ENCODE data around the gene AMZ1. TPM values are rescaled to one million over a fixed set of nuclear protein-coding genes. Genes with fewer than 3 reads are reported as not detected.

AMZ1 gene
- polyA plus RNA-seq, 3 donors: 0.01 to 0.06 TPM; not detected in 1

GRCh38 chr7:2649991-2650390, 38.0 kb upstream of the AMZ1 start:
- 93 to 96% (median 93%) methylated on average over 11 of the region's 11 CpGs for WGBS, 3 donors
- H3K27ac ChIP-seq (ENCODE audit: low read depth, low read length): no peak overlapping the region

GRCh38 chr7:2650451-2650850, 37.6 kb upstream of the AMZ1 start:
- WGBS, 3 donors: 76 to 94% (median 81%) methylated on average over 8 of the region's 8 CpGs
- H3K27ac ChIP-seq (ENCODE audit: low read depth, low read length): no peak overlapping the region

DNA sequence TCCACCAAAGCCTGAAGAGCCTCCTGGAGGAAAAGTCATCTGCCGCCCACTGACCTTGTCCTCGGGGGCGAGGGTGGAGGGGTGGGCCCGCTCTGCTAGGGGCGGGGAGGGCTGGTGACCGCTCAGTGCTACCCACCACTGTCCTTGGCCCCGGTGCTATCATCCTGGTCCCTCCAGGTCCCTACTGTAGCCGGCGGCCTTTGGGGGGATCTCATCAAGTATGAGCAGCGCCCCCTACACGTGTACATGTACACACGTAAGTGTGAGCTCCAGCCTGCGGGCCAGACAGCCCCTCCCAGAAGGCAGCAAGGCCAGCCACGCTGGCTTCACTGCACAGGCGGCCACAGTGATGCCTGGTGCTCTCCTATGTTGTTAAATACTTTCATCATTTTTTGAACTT, 36.7 kb upstream of the AMZ1 start:
- WGBS, 3 donors: 68 to 89% (median 71%) methylated on average over 15 of the region's 15 CpGs
- H3K27ac ChIP-seq (ENCODE audit: low read depth, low read length): no peak overlapping the region

- H3K27ac ChIP-seq (ENCODE audit: low read depth, low read length): no peak overlapping the region
- 89 to 94% (median 93%) methylated on average over 28 of the region's 28 CpGs for WGBS, 3 donors
Observed at GRCh38 chr7:2651847-2652735, 35.9 kb upstream of the AMZ1 start.

- no peak overlapping the region for H3K27ac ChIP-seq (ENCODE audit: low read depth, low read length)
- WGBS, 3 donors: 92 to 97% (median 95%) methylated on average over 8 to 12 of the region's 12 CpGs
Observed at GRCh38 chr7:2652736-2653060, 35.3 kb upstream of the AMZ1 start.

GRCh38 chr7:2654059-2654458, 33.9 kb upstream of the AMZ1 start:
- H3K27ac ChIP-seq (ENCODE audit: low read depth, low read length): no peak overlapping the region
- 84 to 90% (median 88%) methylated on average over 5 of the region's 5 CpGs for WGBS, 3 donors

DNA sequence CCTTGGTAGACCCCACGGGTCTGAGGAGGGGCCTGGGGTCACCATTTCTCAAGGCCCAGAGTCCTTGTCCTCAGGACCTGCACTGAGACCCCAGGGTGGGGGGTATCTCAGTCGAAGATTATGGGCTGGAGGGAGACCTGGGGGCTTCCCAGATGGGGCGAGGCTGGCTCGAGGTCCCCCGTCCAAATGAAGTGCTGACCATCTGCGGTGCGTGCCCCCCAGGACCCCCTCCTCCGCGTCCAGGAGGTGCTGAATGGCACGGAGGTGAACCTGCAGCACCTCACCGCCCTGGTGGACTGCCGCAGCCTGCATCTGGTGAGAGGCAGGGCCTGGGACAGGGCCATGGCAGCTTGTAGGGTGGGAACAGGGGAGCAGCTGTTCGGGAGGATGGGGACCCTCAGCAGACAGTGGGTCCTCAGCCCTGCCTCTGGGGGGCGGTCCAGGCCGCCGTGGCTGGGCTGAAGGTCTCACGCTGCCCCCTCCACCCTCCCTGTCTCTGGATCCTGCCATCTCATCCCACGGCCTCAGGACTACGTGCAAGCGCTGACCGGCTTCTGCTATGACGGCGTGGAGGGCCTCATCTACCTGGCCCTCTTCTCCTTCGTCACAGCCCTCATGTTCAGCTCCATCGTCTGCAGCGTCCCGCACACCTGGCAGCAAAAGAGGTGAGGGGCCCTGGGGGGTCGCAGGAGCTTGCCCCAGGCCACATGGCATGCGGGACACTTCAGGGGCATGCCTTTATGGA, 32.0 kb upstream of the AMZ1 start:
- WGBS, 3 donors: 92 to 95% (median 95%) methylated on average over 28 to 29 of the region's 29 CpGs
- H3K27ac ChIP-seq (ENCODE audit: low read depth, low read length): no peak overlapping the region

DNA sequence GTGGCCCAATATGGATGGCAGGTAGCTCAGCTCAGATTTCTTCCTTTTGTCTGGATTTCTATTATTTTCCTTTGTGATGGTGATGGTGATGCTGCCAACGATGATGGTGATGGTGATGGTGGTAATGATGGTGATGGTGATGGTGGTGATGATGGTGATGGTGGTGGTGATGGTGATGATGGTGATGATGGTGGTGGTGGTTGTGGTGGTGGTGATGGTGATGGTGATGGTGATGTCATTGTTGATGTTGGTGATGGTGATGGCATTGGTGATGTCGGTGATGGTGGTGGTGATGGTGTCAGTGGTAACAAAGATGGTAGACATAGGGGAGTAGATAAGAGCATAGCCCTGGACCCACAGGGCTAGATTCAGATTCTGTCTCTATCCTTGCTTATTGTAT, 30.8 kb upstream of the AMZ1 start:
- H3K27ac ChIP-seq (ENCODE audit: low read depth, low read length): no peak overlapping the region
- WGBS, 3 donors: 50 to 94% (median 69%) methylated on average over 2 of the region's 2 CpGs

GRCh38 chr7:2657920-2658671, 29.9 kb upstream of the AMZ1 start:
- WGBS, 3 donors: 94 to 96% (median 95%) methylated on average over 30 to 33 of the region's 33 CpGs
- H3K27ac ChIP-seq (ENCODE audit: low read depth, low read length): no peak overlapping the region

GRCh38 chr7:2658941-2659340, 29.1 kb upstream of the AMZ1 start:
- 92 to 94% (median 92%) methylated on average over 13 to 15 of the region's 15 CpGs for WGBS, 3 donors
- H3K27ac ChIP-seq (ENCODE audit: low read depth, low read length): no peak overlapping the region

GRCh38 chr7:2659556-2660358, 28.2 kb upstream of the AMZ1 start:
- WGBS, 3 donors: 90 to 92% (median 91%) methylated on average over 35 to 36 of the region's 36 CpGs
- H3K27ac ChIP-seq (ENCODE audit: low read depth, low read length): no peak overlapping the region

- 89 to 90% (median 89%) methylated on average over 30 to 36 of the region's 36 CpGs for WGBS, 3 donors
- H3K27ac ChIP-seq (ENCODE audit: low read depth, low read length): no peak overlapping the region
Observed at GRCh38 chr7:2660359-2661095, 27.5 kb upstream of the AMZ1 start.

GRCh38 chr7:2661096-2661449, 26.9 kb upstream of the AMZ1 start:
- H3K27ac ChIP-seq (ENCODE audit: low read depth, low read length): no peak overlapping the region
- 86 to 96% (median 92%) methylated on average over 9 to 10 of the region's 10 CpGs for WGBS, 3 donors

DNA sequence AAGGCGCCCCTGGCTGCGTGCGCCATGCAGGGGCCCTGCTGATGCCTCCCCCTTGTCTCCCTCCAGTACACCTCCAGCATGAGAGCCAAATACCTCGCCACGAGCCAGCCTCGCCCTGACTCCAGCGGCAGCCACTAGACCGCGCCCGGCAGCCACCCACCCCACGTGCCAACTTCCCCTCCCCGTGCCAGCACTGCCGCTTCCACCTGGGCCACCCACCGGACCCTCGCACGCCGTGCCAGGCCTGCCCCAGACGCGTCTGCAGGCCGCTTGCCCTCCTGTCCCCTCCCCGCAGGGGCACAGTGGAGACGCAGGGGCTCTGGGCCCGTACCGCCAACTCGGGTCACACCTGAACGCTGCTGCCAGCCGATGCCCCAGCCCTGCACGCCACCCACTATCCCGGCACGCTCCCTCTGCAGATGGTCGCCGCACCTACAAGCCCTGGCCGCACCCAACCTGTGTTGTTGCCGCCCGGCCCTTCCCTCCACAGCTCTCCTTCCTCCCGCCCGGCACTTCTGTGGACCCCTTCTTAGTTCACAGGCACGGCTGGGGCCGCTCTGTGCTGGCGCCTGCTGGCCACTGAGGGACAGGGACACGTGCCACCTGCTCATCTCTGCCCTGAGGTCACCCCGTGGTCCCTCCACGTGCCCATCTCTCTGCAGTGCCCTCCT, 26.3 kb upstream of the AMZ1 start:
- 90 to 93% (median 92%) methylated on average over 37 to 43 of the region's 43 CpGs for WGBS, 3 donors
- no peak overlapping the region for H3K27ac ChIP-seq (ENCODE audit: low read depth, low read length)

GRCh38 chr7:2662273-2663120, 25.5 kb upstream of the AMZ1 start:
- WGBS, 3 donors: 58 to 75% (median 75%) methylated on average over 33 of the region's 33 CpGs
- H3K27ac ChIP-seq (ENCODE audit: low read depth, low read length): no peak overlapping the region

DNA sequence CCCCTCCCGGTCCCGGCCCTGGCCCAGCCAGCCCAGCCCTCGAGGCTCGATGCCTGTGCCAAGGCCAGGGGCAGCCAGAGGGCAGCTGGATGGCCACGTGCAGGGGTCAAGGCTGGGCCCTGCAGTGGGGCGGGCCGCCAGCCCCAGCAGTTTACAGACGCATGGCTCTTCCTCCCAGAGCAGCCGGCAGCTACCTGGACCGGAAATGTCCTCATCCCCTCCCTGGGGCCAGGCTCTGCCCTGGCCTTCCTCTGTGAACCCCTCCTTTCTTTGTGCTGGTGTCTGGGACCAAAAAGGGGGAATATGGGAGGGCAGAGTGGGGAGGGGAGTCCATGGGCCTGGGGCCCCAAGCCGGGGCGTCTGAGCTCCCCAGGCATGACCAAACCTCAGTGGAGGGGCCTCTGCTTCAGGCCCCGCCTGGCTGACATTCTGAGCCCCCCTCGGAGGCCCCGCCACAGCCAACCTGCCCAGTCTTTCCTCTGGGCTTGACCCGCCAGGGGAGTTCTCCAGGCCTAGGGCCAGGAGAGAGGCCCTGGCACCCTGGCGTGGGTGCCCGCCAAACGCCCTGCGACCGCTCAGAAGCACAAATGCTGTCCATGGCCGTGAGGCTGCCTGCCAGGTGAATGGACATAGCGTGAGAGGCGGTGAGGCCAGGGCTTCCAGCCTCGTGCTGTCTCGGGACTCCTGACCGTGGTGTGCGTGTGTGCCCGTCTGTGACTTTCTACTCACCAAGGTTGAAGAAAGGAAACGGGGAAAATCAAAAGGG, 24.7 kb upstream of the AMZ1 start:
- H3K27ac ChIP-seq (ENCODE audit: low read depth, low read length): no peak overlapping the region
- WGBS, 3 donors: 52 to 58% (median 57%) methylated on average over 30 of the region's 30 CpGs

Measured in adipose tissue (tissue), 3 donors.